Measurements from ENCODE around the gene NCBP2. TPM values are rescaled to one million over a fixed set of nuclear protein-coding genes. Genes with fewer than 3 reads are reported as not detected.

Gene NCBP2
- polyA plus RNA-seq, 1 of the 3 experiments (the other 2 are of a cell fraction) = 128 TPM

GRCh38 chr3:196894557-196895295 is 47.6 kb downstream of the NCBP2 start:
- H3K4me3 ChIP-seq (ENCODE audit: low read depth in 2 of 2, low read length in 1 of 2) = no peak overlapping the region
- H3K9me2 ChIP-seq = no peaks in the 10 kb centered on the region
- no peaks in the 10 kb centered on the region for H3F3A ChIP-seq (replicated peaks; ENCODE audit: insufficient read depth)
- no peak overlapping the region for H3K4me2 ChIP-seq
- H2AFZ ChIP-seq (ENCODE audit: low read depth) = no peak overlapping the region
- H3K27ac ChIP-seq (ENCODE audit: low read depth in 2 of 2, low read length in 1 of 2) = no peak overlapping the region
- TF ChIP-seq SMC3 (IDR thresholded peaks at IDR 0.05; ENCODE audit: low read depth, low read length) = no peak
- no peak for TF ChIP-seq USF2 (IDR thresholded peaks at IDR 0.05; ENCODE audit: borderline replicate concordance, low read depth, low read length)
- no peak for TF ChIP-seq GATA2 (CRISPR knock-in tag; IDR thresholded peaks at IDR 0.05)
- no peak for TF ChIP-seq IRF3 (IDR thresholded peaks at IDR 0.05; ENCODE audit: low read depth, low read length)
- TF ChIP-seq MAX (IDR thresholded peaks at IDR 0.05; ENCODE audit: low read depth) = no peak
- TF ChIP-seq RCOR1 (IDR thresholded peaks at IDR 0.05; ENCODE audit: low read length) = no peak
- TF ChIP-seq FOXM1 (IDR thresholded peaks at IDR 0.05; ENCODE audit: low read depth) = no peak
- 0 out of 2 replicates have a peak, but pooled peaks cover 4% of the 10 kb centered on the region for H4K20me1 ChIP-seq (ENCODE audit: insufficient read depth)
- no peaks in the 10 kb centered on the region for H3K27me3 ChIP-seq (ENCODE audit: insufficient read depth)
- H3K4me1 ChIP-seq (ENCODE audit: control insufficient read depth in 1 of 2, insufficient read depth in 2 of 2, low read depth in 1 of 2, low read length in 1 of 2) = no peaks in the 10 kb centered on the region
- POLR2A ChIA-PET = no interaction called here
- no peak overlapping the region for H3K9ac ChIP-seq
- 96% methylated on average over 13 of the region's 13 CpGs for WGBS (ENCODE audit: low lambda C conversion rate)
- peaks cover 1 to 25% of the 10 kb centered on the region in 2 experiments for H3K36me3 ChIP-seq (replicated peaks in 1 of 2; ENCODE audit: control insufficient read depth in 1 of 2, insufficient read depth in 2 of 2, low read length in 1 of 2)
- no peak for DNase-seq
- no peaks in the 10 kb centered on the region for H3K9me3 ChIP-seq
- CTCF ChIA-PET = no interaction called here
- peaks cover 96% of the 10 kb centered on the region for H3K79me2 ChIP-seq (ENCODE audit: insufficient read depth)

- H3K9ac ChIP-seq = no peak overlapping the region
- H3K9me2 ChIP-seq = no peaks in the 10 kb centered on the region
- no peaks in the 10 kb centered on the region for H3K9me3 ChIP-seq
- DNase-seq = no peak
- H3K4me2 ChIP-seq = no peak overlapping the region
- H4K20me1 ChIP-seq (ENCODE audit: insufficient read depth) = 0 out of 2 replicates have a peak, but pooled peaks cover 8% of the 10 kb centered on the region
- no peaks in the 10 kb centered on the region for H3K27me3 ChIP-seq (ENCODE audit: insufficient read depth)
- H3K79me2 ChIP-seq (ENCODE audit: insufficient read depth) = peaks cover 97% of the 10 kb centered on the region
- H3K4me1 ChIP-seq (ENCODE audit: control insufficient read depth in 1 of 2, insufficient read depth in 2 of 2, low read depth in 1 of 2, low read length in 1 of 2) = no peaks in the 10 kb centered on the region
- H3K4me3 ChIP-seq (ENCODE audit: low read depth in 2 of 2, low read length in 1 of 2) = no peak overlapping the region
- no peak overlapping the region for H2AFZ ChIP-seq (ENCODE audit: low read depth)
- H3F3A ChIP-seq (replicated peaks; ENCODE audit: insufficient read depth) = no peaks in the 10 kb centered on the region
- TF ChIP-seq NFIC (IDR thresholded peaks at IDR 0.05; ENCODE audit: borderline replicate concordance) (no peak), CHD2 (IDR thresholded peaks at IDR 0.05; ENCODE audit: low read length, partially characterized antibody) (no peak), RAD21 (IDR thresholded peaks at IDR 0.05; ENCODE audit: low read length) (no peak), EP300 (IDR thresholded peaks at IDR 0.05; ENCODE audit: borderline replicate concordance in 1 of 2, low read depth in 1 of 2, low read length in 1 of 2) (no peak), ELF1 (IDR thresholded peaks at IDR 0.05) (no peak), CTCF (IDR thresholded peaks at IDR 0.05) (no peak), TEAD4 (IDR thresholded peaks at IDR 0.05; ENCODE audit: borderline replicate concordance, insufficient read depth) (no peak), RFX5 (IDR thresholded peaks at IDR 0.05; ENCODE audit: low read length) (no peak)
- POLR2A ChIA-PET = no interaction called here
- no peak overlapping the region for H3K27ac ChIP-seq (ENCODE audit: low read depth in 2 of 2, low read length in 1 of 2)
- peaks cover 17 to 39% of the 10 kb centered on the region in 2 experiments for H3K36me3 ChIP-seq (replicated peaks in 1 of 2; ENCODE audit: control insufficient read depth in 1 of 2, insufficient read depth in 2 of 2, low read length in 1 of 2)
- CTCF ChIA-PET = no interaction called here
- WGBS (ENCODE audit: low lambda C conversion rate) = 91% methylated on average over 6 of the region's 6 CpGs
These were observed 52.3 kb downstream of the NCBP2 start for GRCh38 chr3:196889844-196890708.

Measured in SK-N-SH (cell line).